GM19099 (cell line): ENCODE data around the gene GPR153.

Experiments
- POLR2A ChIP-seq: IDR thresholded peaks from 3 replicates; pipeline ENCODE4 v1.6.1; 2011; ENCODE audit warnings: low read depth; ENCODE audit not compliant: insufficient read length; ENCODE audit errors: extremely low read depth

The GPR153 gene

GRCh38 chr1:6248161-6248776 lies 12.6 kb downstream of the GPR153 start:
- TF ChIP-seq POLR2A: no peak

DNA sequence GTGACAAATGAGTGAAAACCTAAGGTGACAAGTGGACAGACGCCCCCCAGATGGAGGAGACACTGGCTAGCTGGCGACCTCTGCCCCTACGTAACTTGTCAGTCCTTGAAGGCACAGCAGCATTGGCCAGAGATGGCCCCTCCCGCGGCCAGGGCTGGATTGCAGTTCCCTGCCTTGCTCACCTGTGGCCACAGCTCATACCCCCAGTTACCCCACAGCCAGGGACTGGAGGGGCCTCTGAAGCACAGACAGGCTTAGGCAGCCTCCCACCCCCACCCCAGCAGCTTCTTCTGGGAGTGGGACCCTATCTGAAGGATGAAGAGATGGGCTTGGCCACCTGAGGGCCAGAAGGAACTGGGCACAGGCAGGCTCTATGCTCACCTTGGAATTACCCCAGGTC lies 13.2 kb downstream of the GPR153 start:
- no peak for TF ChIP-seq POLR2A

DNA sequence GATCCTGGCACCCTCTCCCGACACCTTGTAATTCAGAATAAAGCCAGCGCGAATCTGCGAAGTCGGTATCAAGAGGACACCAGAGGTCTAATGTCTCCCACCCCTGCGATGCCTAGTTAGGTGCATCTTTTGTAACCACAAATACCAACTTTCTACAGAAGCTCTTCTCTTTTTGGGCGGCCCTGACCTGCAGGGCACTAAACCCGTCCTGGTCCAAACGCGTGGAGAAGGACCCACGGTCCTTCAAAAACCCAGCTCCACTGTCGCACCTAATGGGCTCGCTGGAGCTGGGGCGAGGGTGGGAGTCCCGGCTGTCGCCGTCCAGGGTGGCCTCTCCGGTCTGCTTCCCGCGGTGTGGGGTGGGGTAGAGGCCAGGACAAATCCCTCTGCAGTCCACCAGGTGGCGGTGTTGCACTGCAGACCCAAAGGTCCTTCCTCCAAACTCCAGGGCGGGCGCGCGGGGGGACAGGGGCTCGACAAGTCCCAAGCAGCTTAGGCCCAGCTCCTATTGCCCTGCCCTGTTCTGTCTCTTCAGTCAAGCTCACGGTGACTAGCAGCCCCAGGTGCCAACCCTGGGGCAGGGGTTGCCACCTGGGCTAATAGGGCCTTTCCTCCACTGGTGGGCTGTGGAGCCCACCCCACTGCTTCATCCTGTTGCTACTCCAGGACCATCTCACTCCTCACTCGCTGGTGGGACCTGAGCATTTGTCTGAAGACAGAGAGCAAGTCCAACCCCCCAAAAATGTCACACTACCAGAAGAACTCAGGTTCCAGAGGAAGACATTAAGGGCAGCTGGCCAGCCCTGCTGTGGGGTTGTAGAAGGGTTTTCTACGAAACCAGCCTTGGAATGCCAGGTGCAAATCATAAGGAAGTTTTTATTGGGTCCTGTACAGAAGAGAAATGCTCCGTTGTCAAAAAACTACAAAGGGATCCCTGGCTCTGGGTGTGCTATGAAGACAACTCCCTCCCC lies 14.1 kb downstream of the GPR153 start:
- no peak for TF ChIP-seq POLR2A

DNA sequence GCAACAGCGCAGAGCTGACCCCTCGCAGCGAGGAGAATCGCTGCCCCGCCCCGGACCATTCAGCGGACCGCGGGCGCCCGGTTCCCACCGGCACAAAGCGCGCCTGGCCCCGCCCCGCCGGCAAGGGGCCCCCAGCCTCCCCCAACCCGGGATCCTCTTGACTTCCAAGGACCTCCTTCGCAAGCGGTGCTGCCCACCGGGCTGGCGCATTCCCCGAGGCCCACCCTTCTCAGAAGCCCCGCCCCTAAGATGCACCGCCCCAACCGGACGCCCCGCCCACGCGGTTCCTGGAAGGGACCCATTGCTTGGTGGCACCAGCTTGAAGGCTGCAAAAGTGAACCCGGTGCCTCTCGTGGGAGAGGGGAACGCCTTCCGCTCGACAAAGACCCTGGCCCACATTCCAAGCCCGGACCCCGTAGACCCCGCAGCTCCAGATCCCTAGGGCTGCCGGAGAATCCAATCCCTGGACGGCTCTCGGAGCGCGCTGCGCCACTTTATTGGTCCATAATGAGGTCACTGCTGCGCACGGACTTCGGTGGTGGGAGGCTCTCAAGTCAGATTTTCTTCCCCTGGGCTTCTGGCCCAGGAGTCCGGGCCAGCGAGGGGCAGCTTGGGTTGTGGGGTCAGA lies 14.9 kb downstream of the GPR153 start:
- no peak for TF ChIP-seq POLR2A

GRCh38 chr1:6245086-6245868 lies 15.6 kb downstream of the GPR153 start:
- TF ChIP-seq POLR2A: no peak

DNA sequence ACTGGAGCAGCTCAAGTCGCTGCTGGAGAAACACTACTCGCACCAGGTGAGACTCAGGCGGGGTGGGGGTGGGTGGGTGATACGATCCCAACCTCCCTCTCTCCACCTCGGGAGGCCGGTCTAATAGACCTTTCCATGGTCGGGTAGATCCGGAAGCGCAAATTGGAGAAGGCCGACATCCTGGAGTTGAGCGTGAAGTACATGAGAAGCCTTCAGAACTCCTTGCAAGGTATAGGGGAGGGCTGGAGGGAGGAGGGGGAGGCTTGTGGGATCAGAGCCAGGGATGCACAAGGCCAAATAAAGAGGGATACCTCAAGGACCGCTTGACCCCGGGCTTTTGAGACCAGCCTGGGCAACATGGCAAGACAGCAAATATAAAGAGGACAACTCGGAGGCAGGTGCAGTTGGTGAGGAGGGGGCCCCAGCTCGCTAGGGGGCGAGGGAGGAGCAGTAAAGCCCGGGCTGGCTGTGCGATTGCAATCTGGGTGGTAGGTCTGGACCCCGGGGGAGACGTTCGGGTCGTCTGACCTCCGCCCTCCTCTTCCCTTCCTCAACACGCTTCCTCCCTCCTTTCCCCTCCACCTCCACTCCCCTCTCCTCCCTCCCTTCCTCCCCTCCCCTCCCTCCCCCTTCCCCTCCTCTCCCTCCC lies 16.4 kb downstream of the GPR153 start:
- TF ChIP-seq POLR2A: no peak

- no peak for TF ChIP-seq POLR2A
Observed at GRCh38 chr1:6243993-6244392, 16.9 kb downstream of the GPR153 start, which contains the start of gene HES3. HES3 (plus strand) TSS chr1:6244179; CDS start chr1:6244366, 187 bp downstream.

GRCh38 chr1:6243053-6243834 lies 17.7 kb downstream of the GPR153 start:
- no peak for TF ChIP-seq POLR2A

DNA sequence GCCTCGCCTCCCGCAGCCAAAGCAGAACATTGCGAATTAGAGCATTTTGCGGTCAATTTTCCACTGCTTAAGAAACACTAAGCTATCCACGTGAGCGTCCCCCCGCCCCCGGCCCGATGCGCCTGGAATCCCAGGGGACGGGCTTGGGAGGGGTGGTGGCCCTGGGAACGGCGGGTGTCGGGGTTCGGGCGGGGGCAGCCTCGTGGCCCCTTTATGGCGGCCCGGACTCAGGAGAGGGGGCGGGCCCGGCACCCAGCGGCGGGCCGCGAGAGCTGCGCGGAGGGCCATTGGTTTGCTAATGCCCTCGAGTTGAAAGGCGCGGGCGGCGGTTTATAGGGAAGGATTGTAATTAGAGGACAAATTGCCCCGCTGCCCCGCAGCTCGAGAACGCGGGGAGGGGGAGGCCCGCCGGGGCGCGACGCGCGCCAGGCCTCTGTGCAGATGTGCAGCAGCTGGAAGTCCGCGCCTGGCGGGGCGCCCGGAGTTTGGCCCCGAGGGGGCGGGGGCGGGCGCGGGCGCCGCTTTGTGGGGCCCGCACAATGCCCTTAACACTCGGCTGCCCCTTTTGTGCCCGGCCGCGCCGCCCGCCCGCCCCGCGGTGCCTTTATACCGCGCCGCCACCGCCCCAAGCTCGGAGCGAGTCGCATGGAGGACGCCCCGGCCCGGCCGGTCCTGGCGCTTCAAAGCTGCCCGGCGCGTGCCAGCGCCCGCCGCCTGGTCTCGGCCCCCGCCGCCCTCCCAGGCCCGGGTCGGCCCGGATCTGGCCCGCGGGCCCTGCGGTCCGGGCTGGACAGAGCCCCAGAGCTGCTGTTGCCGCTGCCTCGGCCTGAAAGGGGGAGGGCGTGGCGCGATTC lies 18.8 kb downstream of the GPR153 start:
- no peak for TF ChIP-seq POLR2A

- TF ChIP-seq POLR2A: no peak
Observed at GRCh38 chr1:6241107-6241886, 19.6 kb downstream of the GPR153 start.

DNA sequence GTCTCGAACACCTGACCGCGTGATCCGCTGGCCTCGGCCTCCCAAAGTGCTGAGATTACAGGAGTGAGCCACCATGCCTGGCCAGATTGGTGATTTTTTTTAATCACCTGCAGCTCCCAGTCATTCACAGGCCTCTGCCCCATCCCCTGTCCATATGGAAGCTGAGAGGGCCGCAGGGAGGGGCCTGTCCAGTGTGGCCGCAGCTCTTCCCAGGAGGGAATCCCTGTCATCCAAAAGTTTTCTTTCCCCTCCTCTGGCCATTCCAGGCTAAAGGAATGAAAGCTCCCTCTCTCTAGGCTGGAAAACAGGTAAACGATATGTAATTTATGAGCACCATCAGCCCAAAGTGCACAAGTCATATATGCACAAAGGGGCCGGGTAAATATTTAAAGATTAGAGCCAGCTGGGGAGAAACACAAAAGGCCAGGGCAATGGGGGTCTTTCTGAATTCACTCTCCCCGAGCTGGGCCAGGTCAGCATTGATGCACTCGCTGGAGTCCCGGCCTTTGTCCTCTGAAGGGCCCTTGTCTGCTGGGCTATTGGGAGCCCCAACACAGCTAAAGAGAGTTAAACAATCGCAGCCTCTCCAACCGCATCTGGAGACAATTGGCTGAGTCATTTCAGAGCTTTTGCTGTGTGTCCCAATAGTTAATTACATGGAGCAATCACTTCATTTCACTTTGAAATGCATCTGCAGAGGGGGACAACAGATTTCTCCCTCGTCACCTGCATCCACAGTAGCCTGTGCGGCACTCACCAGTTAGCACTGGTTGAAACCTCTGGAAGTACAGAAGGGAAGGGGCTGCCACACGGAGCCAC lies 20.7 kb downstream of the GPR153 start:
- TF ChIP-seq POLR2A: no peak
